Activated T-helper 17 cell treated with anti-CD3 and anti-CD28 coated beads, Interleukin-2, amount 50 U/mL, for 72 hours (primary cell): ENCODE measurements around the gene INTS4. TPM values are rescaled to one million over a fixed set of nuclear protein-coding genes. Genes with fewer than 3 reads are reported as not detected.
"Not testable (repeated sequence)": the region's sequence is repeated elsewhere in the genome, so short reads cannot be mapped to it uniquely, and the experiment has no call there.

Source experiments
- ATAC-seq: fragments of 150-1000 bp; cut with Tn5 transposase; replicated peaks from 2 replicates; pipeline ENCODE4 v1.10.0; 2021; ENCODE audit warnings: mild to moderate bottlenecking, moderate library complexity
- H3K27ac Mint-ChIP-seq: one replicate; pipeline ENCODE4 v1.8.0; 2022; ENCODE audit warnings: mixed read lengths
- H3K27me3 Mint-ChIP-seq: one replicate; pipeline ENCODE4 v1.8.0; 2022; ENCODE audit warnings: mixed read lengths
- H3K36me3 Mint-ChIP-seq: one replicate; pipeline ENCODE4 v1.8.0; 2022; ENCODE audit warnings: low read depth, mild to moderate bottlenecking, mixed read lengths
- H3K4me1 Mint-ChIP-seq: one replicate; pipeline ENCODE4 v1.8.0; 2022; ENCODE audit warnings: mixed read lengths
- H3K4me3 Mint-ChIP-seq: one replicate; pipeline ENCODE4 v1.8.0; 2022; ENCODE audit warnings: mild to moderate bottlenecking, mixed read lengths
- H3K9me3 Mint-ChIP-seq: one replicate; pipeline ENCODE4 v1.8.0; 2022; ENCODE audit warnings: mixed read lengths
- total RNA-seq, 2 donors: library from RNA; stranded (reverse); gene quantifications; one replicate each; pipeline ENCODE4 v1.2.3, GENCODE V29; 2022

Gene INTS4, protein sequence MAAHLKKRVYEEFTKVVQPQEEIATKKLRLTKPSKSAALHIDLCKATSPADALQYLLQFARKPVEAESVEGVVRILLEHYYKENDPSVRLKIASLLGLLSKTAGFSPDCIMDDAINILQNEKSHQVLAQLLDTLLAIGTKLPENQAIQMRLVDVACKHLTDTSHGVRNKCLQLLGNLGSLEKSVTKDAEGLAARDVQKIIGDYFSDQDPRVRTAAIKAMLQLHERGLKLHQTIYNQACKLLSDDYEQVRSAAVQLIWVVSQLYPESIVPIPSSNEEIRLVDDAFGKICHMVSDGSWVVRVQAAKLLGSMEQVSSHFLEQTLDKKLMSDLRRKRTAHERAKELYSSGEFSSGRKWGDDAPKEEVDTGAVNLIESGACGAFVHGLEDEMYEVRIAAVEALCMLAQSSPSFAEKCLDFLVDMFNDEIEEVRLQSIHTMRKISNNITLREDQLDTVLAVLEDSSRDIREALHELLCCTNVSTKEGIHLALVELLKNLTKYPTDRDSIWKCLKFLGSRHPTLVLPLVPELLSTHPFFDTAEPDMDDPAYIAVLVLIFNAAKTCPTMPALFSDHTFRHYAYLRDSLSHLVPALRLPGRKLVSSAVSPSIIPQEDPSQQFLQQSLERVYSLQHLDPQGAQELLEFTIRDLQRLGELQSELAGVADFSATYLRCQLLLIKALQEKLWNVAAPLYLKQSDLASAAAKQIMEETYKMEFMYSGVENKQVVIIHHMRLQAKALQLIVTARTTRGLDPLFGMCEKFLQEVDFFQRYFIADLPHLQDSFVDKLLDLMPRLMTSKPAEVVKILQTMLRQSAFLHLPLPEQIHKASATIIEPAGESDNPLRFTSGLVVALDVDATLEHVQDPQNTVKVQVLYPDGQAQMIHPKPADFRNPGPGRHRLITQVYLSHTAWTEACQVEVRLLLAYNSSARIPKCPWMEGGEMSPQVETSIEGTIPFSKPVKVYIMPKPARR
- total RNA-seq, result 10 to 100 TPM; 63.5 to 73.5 TPM

DNA sequence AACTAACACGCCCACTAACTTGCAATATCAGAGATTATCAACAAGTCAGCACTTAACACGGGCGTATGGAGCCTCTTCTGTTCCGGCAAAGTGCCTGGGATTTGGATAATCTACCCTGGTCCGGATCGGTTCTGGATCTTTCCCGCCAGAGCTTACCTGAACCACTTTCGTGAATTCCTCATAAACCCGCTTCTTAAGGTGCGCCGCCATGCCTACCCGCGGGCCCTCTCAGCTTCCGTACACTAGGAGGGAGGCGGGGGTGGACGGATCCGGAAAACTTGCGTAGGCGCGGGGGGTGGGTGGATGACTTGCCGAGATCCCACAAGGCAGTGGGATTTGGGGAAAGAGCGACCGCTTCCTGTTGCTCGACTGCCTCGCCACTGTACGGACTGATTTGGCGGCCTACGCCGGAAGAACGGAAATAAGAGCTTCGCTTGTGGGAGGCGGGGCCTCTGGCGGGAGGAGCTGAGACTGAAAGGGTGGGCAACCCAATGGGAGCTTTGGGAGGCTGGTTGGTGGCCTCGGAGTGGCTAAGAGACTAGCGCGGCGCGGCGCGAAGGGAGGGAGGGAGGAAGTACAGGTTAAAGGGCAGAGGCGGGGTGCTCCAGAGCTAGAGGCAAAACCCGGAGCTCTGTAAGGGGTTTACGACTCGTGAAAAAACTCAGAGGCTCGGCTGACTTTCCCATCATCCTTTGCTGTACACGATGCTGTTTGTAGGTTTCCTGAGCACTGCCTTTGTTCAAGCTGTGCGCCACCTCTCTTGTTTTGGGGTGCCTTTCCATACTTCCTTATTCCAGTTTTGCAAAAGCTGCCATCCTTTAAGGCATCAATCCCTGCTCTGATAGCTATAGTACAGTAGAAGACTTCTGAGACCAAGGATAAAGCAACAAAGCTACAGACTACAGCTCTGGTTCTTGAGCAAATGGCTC, at the start of gene INTS4:
Gene INTS4 (minus strand): TSS at position 235 of the 929 bp plus-strand sequence. CDS start 25 bp downstream, at position 210.
- H3K27me3 Mint-ChIP-seq, result no peaks in the 10 kb centered on the region
- H3K9me3 Mint-ChIP-seq, result no peaks in the 10 kb centered on the region
- peak within 1 kb of the TSS; percentile 85 for H3K27ac Mint-ChIP-seq
- ATAC-seq, result peak; percentile 99
- peak within 1 kb of the TSS; percentile 96 for H3K4me3 Mint-ChIP-seq
- H3K36me3 Mint-ChIP-seq, result peaks cover 26% of the 10 kb centered on the region
- H3K4me1 Mint-ChIP-seq, result peaks cover 7% of the 10 kb centered on the region

DNA sequence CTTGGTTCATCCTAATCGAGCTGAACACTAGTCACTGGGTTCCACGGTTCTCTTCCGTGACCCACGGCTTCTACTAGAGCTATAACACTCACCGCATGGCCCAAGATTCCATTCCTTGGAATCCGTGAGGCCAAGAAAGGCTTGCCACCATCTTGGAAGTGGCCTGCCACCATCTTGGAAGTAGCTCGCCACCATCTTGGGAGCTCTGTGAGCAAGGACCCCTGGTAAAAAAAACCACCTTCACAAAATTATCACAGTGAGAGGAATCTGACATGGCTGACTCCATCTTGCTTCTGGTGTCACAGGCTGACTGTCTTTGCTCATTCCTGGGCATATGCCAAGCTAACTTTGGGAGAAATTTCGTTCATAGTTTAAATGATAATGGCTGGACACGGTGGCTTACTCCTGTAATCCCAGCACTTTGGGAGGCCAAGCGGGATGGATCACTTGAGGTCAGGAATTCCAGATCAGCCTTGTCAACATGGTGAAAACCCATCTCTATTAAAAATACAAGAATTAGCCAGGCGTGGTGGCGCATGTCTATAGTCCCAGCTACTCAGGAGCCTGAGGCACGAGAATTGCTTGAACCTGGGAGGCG, 47.5 kb upstream of the INTS4 start:
- H3K36me3 Mint-ChIP-seq, result no peaks in the 10 kb centered on the region
- peaks cover 3% of the 10 kb centered on the region for H3K9me3 Mint-ChIP-seq
- no peak for ATAC-seq
- H3K27ac Mint-ChIP-seq, result peak overlapping the region; percentile 77
- H3K4me1 Mint-ChIP-seq, result peaks cover 14% of the 10 kb centered on the region
- peak overlapping the region; percentile 46 for H3K4me3 Mint-ChIP-seq
- H3K27me3 Mint-ChIP-seq, result no peaks in the 10 kb centered on the region

DNA sequence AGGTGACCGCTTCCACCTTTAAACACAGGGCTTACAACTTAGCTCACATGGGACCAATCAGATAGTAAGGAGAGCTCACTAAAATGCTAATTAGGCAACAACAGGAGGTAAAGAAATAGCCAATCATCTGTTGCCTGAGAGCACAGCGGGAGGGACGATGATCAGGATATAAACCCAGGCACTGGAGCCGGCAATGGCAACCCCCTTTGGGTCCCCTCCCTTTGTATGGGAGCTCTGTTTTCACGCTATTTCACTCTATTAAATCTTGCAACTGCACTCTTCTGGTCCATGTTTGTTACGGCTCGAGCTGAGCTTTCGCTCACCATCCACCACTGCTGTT, 46.9 kb upstream of the INTS4 start:
- H3K36me3 Mint-ChIP-seq, H3K27me3 Mint-ChIP-seq, H3K9me3 Mint-ChIP-seq, ATAC-seq: not testable (repeated sequence)
- Mint-ChIP-seq H3K4me1 (peaks cover 14% of the 10 kb centered on the region), H3K4me3 (peak overlapping the region; percentile 46), H3K27ac (peak overlapping the region; percentile 77)

DNA sequence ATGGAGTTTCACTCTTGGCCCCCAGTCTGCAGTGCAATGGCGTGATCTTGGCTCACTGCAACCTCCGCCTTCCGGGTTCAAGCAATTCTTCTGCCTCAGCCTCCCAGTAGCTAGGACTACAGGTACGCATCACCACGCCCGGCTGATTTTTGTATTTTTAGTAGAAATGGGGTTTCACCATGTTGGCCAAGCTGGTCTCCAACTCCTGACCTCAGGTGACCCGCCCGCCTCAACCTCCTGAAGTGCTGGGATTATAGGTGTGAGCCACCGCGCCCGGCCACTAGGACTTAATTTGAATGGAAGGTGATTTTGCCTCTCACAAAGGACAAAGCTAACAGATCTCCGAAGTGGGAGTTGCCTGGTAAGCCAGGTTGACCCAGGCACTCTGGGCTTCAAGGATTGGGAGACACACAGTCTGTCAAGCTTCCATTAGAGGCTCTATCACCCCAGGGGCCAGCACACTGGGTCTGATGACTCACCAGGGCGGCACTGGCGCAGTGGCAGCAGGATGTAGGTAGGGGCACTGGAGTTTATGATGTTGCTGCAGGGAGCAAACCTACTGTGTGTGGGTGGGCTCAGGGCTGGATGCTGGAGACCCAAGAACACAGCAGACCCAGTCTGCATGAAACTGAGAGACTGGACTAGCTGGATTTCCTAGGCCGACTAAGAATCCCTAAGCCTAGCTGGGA, 46.4 kb upstream of the INTS4 start:
- H3K27me3 Mint-ChIP-seq, result no peaks in the 10 kb centered on the region
- peaks cover 3% of the 10 kb centered on the region for H3K9me3 Mint-ChIP-seq
- peak overlapping the region; percentile 98 for H3K27ac Mint-ChIP-seq
- H3K36me3 Mint-ChIP-seq, result no peaks in the 10 kb centered on the region
- peaks cover 14% of the 10 kb centered on the region for H3K4me1 Mint-ChIP-seq
- no peak for ATAC-seq
- peak overlapping the region; percentile 86 for H3K4me3 Mint-ChIP-seq

DNA sequence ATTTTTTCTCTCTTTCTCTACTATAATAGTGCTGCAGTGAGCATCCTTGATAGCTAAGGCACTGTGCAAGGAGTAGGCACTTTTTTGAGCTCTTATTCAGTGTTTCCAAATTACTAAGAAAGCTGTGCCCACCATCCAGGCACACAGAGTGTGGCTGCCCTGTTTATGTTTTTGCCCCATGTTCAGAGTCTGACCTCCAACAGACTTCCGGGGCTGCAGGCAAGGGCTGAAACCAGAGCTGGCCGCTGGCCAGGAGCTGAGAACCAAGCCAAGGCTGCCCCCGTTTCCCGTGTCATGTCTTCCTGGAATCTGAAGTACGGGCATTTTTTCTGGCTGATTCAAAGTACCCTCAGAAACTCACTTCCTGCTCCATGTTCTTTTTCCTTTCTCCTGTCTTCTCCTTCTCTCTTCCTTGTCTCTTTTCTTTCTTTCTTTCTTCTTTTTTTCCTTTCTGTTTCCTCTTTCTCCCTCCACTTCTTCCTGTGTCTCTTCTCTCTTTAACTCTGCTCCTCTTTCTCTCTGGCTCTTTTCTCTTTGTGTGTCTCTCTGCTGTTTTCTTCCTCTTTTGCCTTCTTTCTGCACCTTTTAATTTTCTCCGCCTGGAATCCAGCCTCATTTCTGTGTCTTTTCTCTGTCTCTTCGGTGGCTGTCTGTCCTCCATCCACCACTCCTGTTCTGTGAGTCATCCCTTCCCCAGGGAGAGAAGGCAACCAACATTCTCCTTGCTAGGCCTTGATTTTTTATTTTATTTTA, 45.6 kb upstream of the INTS4 start:
- peaks cover 3% of the 10 kb centered on the region for H3K9me3 Mint-ChIP-seq
- no peaks in the 10 kb centered on the region for H3K36me3 Mint-ChIP-seq
- H3K27ac Mint-ChIP-seq, result peak overlapping the region; percentile 98
- H3K27me3 Mint-ChIP-seq, result no peaks in the 10 kb centered on the region
- peak; percentile 90 for ATAC-seq
- peaks cover 14% of the 10 kb centered on the region for H3K4me1 Mint-ChIP-seq
- H3K4me3 Mint-ChIP-seq, result peak overlapping the region; percentile 86

DNA sequence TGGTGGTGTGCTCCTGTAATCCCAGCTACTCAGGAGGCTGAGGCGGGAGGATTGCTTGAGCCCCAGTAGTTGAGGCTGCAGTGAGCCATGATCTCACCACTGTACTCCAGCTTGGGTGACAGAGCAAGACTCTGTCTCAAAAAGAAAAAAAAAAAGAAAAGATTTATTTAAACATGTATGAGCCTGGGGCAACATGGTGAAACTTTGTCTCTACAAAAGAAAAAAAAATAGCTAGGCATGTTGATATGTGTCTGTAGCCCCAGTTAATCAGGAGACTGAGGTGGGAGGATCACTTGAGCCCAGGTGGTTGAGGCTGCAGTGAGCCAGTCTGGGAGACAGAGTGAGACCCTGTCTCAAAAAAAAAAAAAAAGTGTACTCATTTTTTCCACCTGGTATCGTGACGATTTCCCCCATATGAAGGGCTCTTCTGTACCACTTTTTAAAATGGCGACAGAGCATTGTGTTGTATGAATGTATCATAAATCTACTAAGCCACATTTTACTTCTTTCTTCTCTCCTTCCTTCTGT, 45.0 kb upstream of the INTS4 start:
- ATAC-seq, result peak; percentile 61
- Mint-ChIP-seq H3K4me3 (peak overlapping the region; percentile 86), H3K36me3 (no peaks in the 10 kb centered on the region), H3K27me3 (no peaks in the 10 kb centered on the region), H3K9me3 (peaks cover 3% of the 10 kb centered on the region), H3K4me1 (peaks cover 14% of the 10 kb centered on the region), H3K27ac (peak overlapping the region; percentile 98)

DNA sequence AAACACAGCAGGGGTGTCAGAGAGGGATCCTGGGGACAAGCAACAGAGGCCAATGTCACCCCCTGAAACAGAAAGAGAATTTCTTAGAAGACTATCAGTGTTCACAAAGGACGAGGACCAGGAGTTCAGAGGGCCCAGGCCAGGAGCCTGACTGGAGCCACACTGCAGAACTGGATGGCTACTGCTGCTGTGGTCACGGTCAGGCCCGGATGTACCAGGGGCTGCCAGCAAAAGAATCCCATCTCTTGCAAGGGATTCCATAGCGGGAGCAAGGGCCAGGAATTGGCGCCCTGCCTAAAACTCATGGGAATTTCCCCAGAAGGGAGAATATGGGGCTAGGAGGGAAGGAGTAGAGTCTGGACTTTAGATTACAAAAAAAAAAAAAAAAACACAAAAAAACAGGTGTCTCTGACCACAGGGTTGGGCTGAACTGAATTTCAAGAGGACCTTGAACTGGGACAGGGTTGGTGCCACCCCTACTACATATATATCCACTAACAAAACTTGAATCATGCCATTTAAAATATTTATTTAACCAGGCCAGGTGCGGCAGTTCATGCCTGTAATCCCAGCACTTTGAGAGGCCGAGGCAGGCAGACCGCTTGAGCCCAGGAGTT, 44.3 kb upstream of the INTS4 start:
- H3K27ac Mint-ChIP-seq, result peak overlapping the region; percentile 98
- peaks cover 3% of the 10 kb centered on the region for H3K9me3 Mint-ChIP-seq
- H3K36me3 Mint-ChIP-seq, result no peaks in the 10 kb centered on the region
- H3K4me3 Mint-ChIP-seq, result peak overlapping the region; percentile 86
- peaks cover 14% of the 10 kb centered on the region for H3K4me1 Mint-ChIP-seq
- no peaks in the 10 kb centered on the region for H3K27me3 Mint-ChIP-seq
- ATAC-seq, result no peak

DNA sequence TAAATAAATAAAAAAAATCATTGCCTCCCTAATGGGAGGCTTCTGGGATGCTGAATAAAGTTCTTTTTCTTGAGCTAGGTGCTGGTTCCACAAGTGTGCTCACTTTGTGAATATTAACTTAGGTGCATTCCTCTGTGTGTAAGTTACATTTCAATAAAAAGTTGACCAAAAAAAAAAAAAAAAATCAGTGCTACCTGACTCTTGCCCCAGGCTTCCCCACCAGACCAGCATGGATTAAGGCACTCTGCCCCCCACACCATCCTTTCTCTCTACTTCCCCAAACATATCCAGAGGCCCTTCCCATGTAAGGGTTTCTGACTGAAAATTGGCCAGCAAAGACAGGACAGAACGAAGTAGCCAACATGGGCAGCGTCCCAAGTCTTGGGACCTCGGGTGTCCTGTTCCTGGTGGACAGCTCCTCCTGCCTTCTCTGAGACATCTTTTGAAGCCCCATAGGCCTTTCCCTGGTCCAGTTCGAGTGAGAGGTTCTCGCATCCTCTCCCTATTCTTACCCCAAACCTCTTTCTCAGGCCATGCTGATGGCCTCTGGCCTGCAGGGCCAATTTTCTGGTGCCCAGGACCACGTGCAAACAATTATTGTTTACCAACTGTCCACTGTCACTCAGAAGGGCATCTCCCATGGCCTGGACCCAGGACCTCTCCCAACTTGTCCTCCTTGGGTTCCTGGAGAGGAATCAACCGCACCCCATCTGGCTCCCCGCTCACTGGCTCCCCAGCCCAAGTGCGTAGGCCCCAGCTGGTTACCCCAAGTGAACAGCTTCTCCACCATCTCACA, 43.6 kb upstream of the INTS4 start:
- H3K36me3 Mint-ChIP-seq, result no peaks in the 10 kb centered on the region
- peak overlapping the region; percentile 55 for H3K27ac Mint-ChIP-seq
- peaks cover 14% of the 10 kb centered on the region for H3K4me1 Mint-ChIP-seq
- H3K27me3 Mint-ChIP-seq, result no peaks in the 10 kb centered on the region
- ATAC-seq, result no peak
- H3K4me3 Mint-ChIP-seq, result peak overlapping the region; percentile 13
- peaks cover 3% of the 10 kb centered on the region for H3K9me3 Mint-ChIP-seq

DNA sequence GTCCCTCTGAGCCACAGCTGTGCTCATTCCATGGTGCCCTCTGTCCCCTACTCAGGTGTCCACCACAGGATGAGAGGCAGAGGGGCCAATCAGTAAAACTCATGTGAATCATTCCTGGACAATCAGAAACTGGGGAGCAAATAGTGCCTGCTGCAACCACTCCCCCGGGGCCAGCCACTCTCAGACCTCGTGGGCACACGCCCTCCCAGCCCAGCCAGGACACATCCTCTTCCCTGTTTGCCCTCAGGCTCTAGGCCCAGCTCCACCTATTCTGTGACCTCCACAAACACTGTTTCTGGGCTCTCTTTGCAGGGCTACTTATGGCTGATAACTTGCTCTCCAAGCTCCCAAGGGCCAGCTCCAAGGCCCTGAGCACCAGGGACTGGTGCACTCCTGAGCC, 42.6 kb upstream of the INTS4 start:
- Mint-ChIP-seq H3K4me1 (peaks cover 14% of the 10 kb centered on the region), H3K27ac (no peak overlapping the region), H3K36me3 (no peaks in the 10 kb centered on the region), H3K27me3 (no peaks in the 10 kb centered on the region), H3K4me3 (no peak overlapping the region), H3K9me3 (peaks cover 3% of the 10 kb centered on the region)
- no peak for ATAC-seq

DNA sequence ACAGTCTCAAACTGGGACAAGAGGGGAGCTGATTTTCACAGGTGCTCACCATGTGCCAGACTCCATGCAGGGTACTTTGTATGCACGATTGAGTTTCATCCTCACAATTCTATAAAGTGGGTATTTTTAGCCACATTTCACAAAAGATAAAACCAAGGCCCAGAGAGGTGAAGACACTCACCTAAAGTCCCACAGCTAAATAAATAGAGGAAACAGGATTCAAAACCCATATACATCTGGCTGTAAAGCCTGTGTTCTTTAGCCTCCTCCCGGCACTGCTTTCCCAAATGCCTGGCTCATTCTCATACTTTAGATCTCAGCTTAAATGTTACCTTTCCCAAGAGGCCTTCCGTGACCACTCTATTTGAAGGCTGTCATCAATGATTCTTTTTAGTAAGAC, 41.8 kb upstream of the INTS4 start:
- Mint-ChIP-seq H3K27me3 (no peaks in the 10 kb centered on the region), H3K4me1 (peaks cover 10% of the 10 kb centered on the region), H3K36me3 (no peaks in the 10 kb centered on the region), H3K4me3 (no peak overlapping the region), H3K27ac (no peak overlapping the region), H3K9me3 (no peaks in the 10 kb centered on the region)
- no peak for ATAC-seq

DNA sequence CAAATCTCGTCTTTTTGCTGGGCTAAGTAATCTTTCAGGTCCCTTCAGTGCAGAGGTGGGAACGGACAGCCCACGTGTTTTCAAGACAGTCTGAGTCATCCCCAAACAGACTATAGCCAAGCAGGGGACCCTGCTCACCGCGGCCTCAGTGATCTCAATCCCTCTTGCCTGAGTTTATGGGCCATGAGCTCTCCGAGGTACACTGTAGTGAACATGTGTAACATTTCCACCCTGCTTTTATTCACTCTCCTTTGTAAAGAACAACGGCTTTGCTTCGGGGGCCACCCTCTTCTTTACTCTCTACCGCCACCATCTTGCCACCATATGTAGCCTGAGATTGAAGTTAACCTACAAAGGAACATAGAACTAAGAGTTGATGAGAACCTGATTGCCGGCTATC, 40.2 kb upstream of the INTS4 start:
- peaks cover 1% of the 10 kb centered on the region for H3K4me1 Mint-ChIP-seq
- H3K9me3 Mint-ChIP-seq, result no peaks in the 10 kb centered on the region
- no peak overlapping the region for H3K4me3 Mint-ChIP-seq
- ATAC-seq, result no peak
- no peaks in the 10 kb centered on the region for H3K27me3 Mint-ChIP-seq
- H3K27ac Mint-ChIP-seq, result peak overlapping the region; percentile 6
- no peaks in the 10 kb centered on the region for H3K36me3 Mint-ChIP-seq

DNA sequence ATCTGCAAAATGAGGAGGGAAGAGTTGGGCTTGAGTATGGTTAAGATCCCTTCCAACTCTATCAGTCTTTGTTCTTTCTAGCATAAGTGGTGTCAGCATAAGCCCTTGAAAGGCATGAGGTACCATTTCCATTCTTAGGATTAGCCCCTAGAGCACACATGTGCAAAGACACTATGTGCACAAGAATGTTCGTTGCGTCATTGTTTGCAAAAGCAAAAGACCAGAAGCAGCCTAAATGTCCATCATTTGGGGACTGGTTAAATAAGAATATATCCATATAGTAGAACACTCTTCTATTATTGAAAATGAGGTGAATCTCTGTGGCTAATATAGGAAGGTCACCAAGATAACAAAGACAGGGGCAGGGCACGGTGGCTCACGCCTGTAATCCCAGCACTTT, 38.6 kb upstream of the INTS4 start:
- Mint-ChIP-seq H3K27ac (no peak overlapping the region), H3K4me1 (no peaks in the 10 kb centered on the region), H3K36me3 (no peaks in the 10 kb centered on the region), H3K4me3 (no peak overlapping the region), H3K27me3 (no peaks in the 10 kb centered on the region), H3K9me3 (no peaks in the 10 kb centered on the region)
- ATAC-seq, result no peak
